HepG2 (cell line): Measurements from ENCODE around the gene BCL11B. TPM values are rescaled to one million over a fixed set of nuclear protein-coding genes. Genes with fewer than 3 reads are reported as not detected.

Source experiments
- ATAC-seq: fragments of 200-7000 bp; cut with Tn5 transposase; 3 replicates; pipeline ENCODE4 v1.9.1; 2020; ENCODE audit warnings: mild to moderate bottlenecking, moderate library complexity
- BruUV-seq: library from RNA; stranded (reverse); fragments of 400-500 nt; replicated peaks from 2 replicates; lab custom pipeline; 2021; lab: Mats Ljungman, UMichigan
- CTCF ChIA-PET: fragments of 300-600 bp; formaldehyde crosslinking; extraction: SDS; loops from one replicate; lab custom pipeline; 2021; ENCODE audit warnings: low total read pairs, inconsistent platforms, low intra/inter-chr PET ratio; lab: Yijun Ruan, JAX
- POLR2A ChIA-PET: fragments of 350-600 bp; sonication (Branson Sonifier 250); formaldehyde crosslinking; loops from one replicate; lab custom pipeline; 2020; ENCODE audit warnings: antibody characterized with exemption, inconsistent platforms; lab: Yijun Ruan, JAX
- DNase-seq: peaks from one replicate; pipeline ENCODE4 v3.0.0-alpha.2; 2015; ENCODE audit warnings: low spot score
- FAIRE-seq: peaks from 3 replicates; lab custom pipeline; 2011; peaks lifted over from hg19 to GRCh38; lab: Jason Lieb, UNC
- H2AFZ ChIP-seq: one replicate; pipeline ENCODE4 v1.6.1; 2011; ENCODE audit warnings: low read length, inconsistent platforms
- H3K27ac ChIP-seq: fragments of 300-600 bp; 3 replicates; pipeline ENCODE4 v1.8.0; 2011; ENCODE audit warnings: mixed run types, mild to moderate bottlenecking, mixed read lengths, low read length, inconsistent platforms; ENCODE audit not compliant: insufficient read depth; ENCODE audit errors: extremely low read length
- H3K27me3 ChIP-seq, 2 experiments: fragments of 200-600 bp in 1 of 2; 2 replicates in 1 of 2; 3 replicates in 1 of 2; pipeline versions ENCODE4 v1.6.0 to v1.8.0; 2011; ENCODE audit warnings: low read length in 2 of 2, mild to moderate bottlenecking in 2 of 2, moderate library complexity in 2 of 2, inconsistent platforms in 1 of 2; ENCODE audit not compliant: insufficient read depth in 2 of 2, control insufficient read depth in 1 of 2
- H3K36me3 ChIP-seq, 2 experiments: fragments of 200-600 bp in 1 of 2; replicated peaks in 1 of 2; 2 replicates in 1 of 2; 3 replicates in 1 of 2; pipeline versions ENCODE4 v1.5.1 to v1.8.0; 2011; ENCODE audit warnings: low read length in 2 of 2, inconsistent platforms in 1 of 2; ENCODE audit not compliant: insufficient read depth in 2 of 2, control insufficient read depth in 1 of 2
- H3K4me1 ChIP-seq: 2 replicates; pipeline ENCODE4 v1.5.1; 2012; ENCODE audit warnings: low read length, inconsistent platforms; ENCODE audit not compliant: insufficient read depth
- H3K4me2 ChIP-seq: 2 replicates; pipeline ENCODE4 v1.6.0; 2011; ENCODE audit warnings: low read depth, low read length, inconsistent platforms
- H3K4me3 ChIP-seq, 3 experiments: fragments of 200-600 bp in 1 of 3; sonication (generic), shearing (Covaris generic) in 1 of 3; replicated peaks in 1 of 3; 2 replicates each; pipeline ENCODE4 v1.5.1; 2011 to 2016; ENCODE audit warnings: low read length in 3 of 3, inconsistent platforms in 2 of 3, low read depth in 2 of 3, mild to moderate bottlenecking in 2 of 3, control low read depth in 1 of 3, mixed read lengths in 1 of 3; ENCODE audit not compliant: insufficient read depth in 1 of 3
- H3K79me2 ChIP-seq: one replicate; pipeline ENCODE4 v1.6.1; 2011; ENCODE audit warnings: low read length, inconsistent platforms; ENCODE audit not compliant: insufficient read depth
- H3K9ac ChIP-seq: 2 replicates; pipeline ENCODE4 v1.6.0; 2011; ENCODE audit warnings: mild to moderate bottlenecking, low read depth, low read length, inconsistent platforms; ENCODE audit not compliant: insufficient read depth
- H3K9me3 ChIP-seq: 2 replicates; pipeline ENCODE4 v1.5.1; 2012; ENCODE audit warnings: mild to moderate bottlenecking, low read length
- H4K20me1 ChIP-seq: 2 replicates; pipeline ENCODE4 v1.6.0; 2011; ENCODE audit warnings: inconsistent platforms, mild to moderate bottlenecking, low read length, moderate library complexity; ENCODE audit not compliant: insufficient read depth
- BATF2 ChIP-seq: sonication (generic); formaldehyde crosslinking; IDR thresholded peaks from 2 replicates; pipeline ENCODE4 v1.8.0; 2022; ENCODE audit warnings: mild to moderate bottlenecking, missing genetic modification reagents, moderate library complexity
- CREB1 ChIP-seq, 2 experiments: fragments of 450-650 bp in 1 of 2; IDR thresholded peaks; 2 replicates each; pipeline ENCODE4 v1.6.1; 2016 to 2017; ENCODE audit warnings: control low read depth in 1 of 2, mild to moderate bottlenecking in 1 of 2, missing compliant biosample characterization in 1 of 2, missing genetic modification characterization in 1 of 2
- ELF1 ChIP-seq: sonication (generic); formaldehyde crosslinking; IDR thresholded peaks from 2 replicates; pipeline ENCODE4 v1.4.0; 2020; ENCODE audit warnings: missing genetic modification reagents
- ETV5 ChIP-seq: IDR thresholded peaks from 2 replicates; pipeline ENCODE4 v1.6.1; 2018; ENCODE audit warnings: missing biosample characterization, missing genetic modification reagents, inconsistent platforms, borderline replicate concordance
- NFATC3 ChIP-seq: sonication (generic); formaldehyde crosslinking; IDR thresholded peaks from 2 replicates; pipeline ENCODE4 v1.5.1; 2020; ENCODE audit warnings: mild to moderate bottlenecking, missing genetic modification reagents
- PATZ1 ChIP-seq: sonication (generic); formaldehyde crosslinking; IDR thresholded peaks from 2 replicates; pipeline ENCODE4 v1.4.0; 2020; ENCODE audit warnings: missing genetic modification reagents
- RORA ChIP-seq: sonication (generic); formaldehyde crosslinking; IDR thresholded peaks from 2 replicates; pipeline ENCODE4 v1.5.0; 2020; ENCODE audit warnings: mild to moderate bottlenecking, missing genetic modification reagents, moderate library complexity
- RXRB ChIP-seq: IDR thresholded peaks from 2 replicates; pipeline ENCODE4 v1.6.1; 2016; ENCODE audit warnings: borderline replicate concordance, missing genetic modification reagents, missing compliant biosample characterization
- XBP1 ChIP-seq: sonication (generic); formaldehyde crosslinking; IDR thresholded peaks from 2 replicates; pipeline ENCODE4 v1.5.0; 2020; ENCODE audit warnings: missing genetic modification reagents
- ZNF33B ChIP-seq: sonication (generic); formaldehyde crosslinking; IDR thresholded peaks from 2 replicates; pipeline ENCODE4 v1.5.1; 2020; ENCODE audit warnings: mild to moderate bottlenecking, missing genetic modification reagents
- ZNF431 ChIP-seq: sonication (generic); formaldehyde crosslinking; IDR thresholded peaks from 2 replicates; pipeline ENCODE4 v1.9.0; 2022; ENCODE audit warnings: missing genetic modification reagents, low read depth, mild to moderate bottlenecking, borderline replicate concordance
- ZNF558 ChIP-seq: sonication (generic); formaldehyde crosslinking; IDR thresholded peaks from 2 replicates; pipeline ENCODE4 v1.9.0; 2022; ENCODE audit warnings: mild to moderate bottlenecking, missing genetic modification reagents, borderline replicate concordance
- ZNF737 ChIP-seq: sonication (generic); formaldehyde crosslinking; IDR thresholded peaks from 2 replicates; pipeline ENCODE4 v1.5.0; 2020; ENCODE audit warnings: missing genetic modification reagents, mild to moderate bottlenecking, borderline replicate concordance
- ZSCAN12 ChIP-seq: sonication (generic); formaldehyde crosslinking; IDR thresholded peaks from 2 replicates; pipeline ENCODE4 v1.9.0; 2021; ENCODE audit warnings: mild to moderate bottlenecking, missing genetic modification reagents
- WGBS: methylation state at CpG from one replicate; pipeline ENCODE4 v1.1.6; 2017; ENCODE audit warnings: low lambda C conversion rate; 5-methylcytosine and 5-hydroxymethylcytosine counted together
- in situ Hi-C: cut with HindIII; loops from 2 replicates; pipeline ENCODE4 v1.10.0; 2017; ENCODE audit warnings: low pct_unique_long_range_greater_than_20kb; ENCODE audit not compliant: extremely low pct_ligation_motif_present
- intact Hi-C: fragments of 100-400 bp; cut with micrococcal nuclease; formaldehyde crosslinking; loops from one replicate; pipeline ENCODE4 v1.10.0; 2022; ENCODE audit not compliant: unreplicated experiment
- polyA plus RNA-seq, 8 experiments: library from polyadenylated mRNA; depleted of rRNA in 3 of 8; stranded (reverse) in 7 of 8; unstranded in 1 of 8; fragments of >200 nt; fragmentation: Illumina TruSeq in 4 of 8; extraction: Trizol in 4 of 8; gene quantifications; 2 replicates each; pipeline versions ENCODE4 v1.2.1 to v1.2.3, GENCODE V29; 2011 to 2016; ENCODE audit warnings: low read depth in 4 of 8, missing spikeins in 1 of 8, mixed read lengths in 1 of 8; ENCODE audit not compliant: insufficient read depth in 1 of 8
- total RNA-seq, 5 experiments: library from RNA; depleted of rRNA; stranded (reverse); fragments of >200 nt; fragmentation: Illumina TruSeq; extraction: Trizol; gene quantifications; 2 replicates each; pipeline ENCODE4 v1.2.3, GENCODE V29; 2016; ENCODE audit warnings: low read depth in 1 of 5

The BCL11B gene
- total and polyA plus RNA-seq, 2 of the 13 experiments (the other 11 are each of a cell fraction or from before 2014, with no cell fraction given), result not detected

- intact Hi-C loops (no loop called here), in situ Hi-C loops (no loop called here)
- ATAC-seq (no peak), FAIRE-seq (no peak), DNase-seq (no peak)
- Histone ChIP-seq H2AFZ (no peak overlapping the region), H3K4me3 (no peak overlapping the region), H4K20me1 (no peaks in the 10 kb centered on the region), H3K4me2 (no peak overlapping the region), H3K27me3 (peaks cover 0 to 6% of the 10 kb centered on the region in 2 experiments; a peak in 1 of 5 replicates), H3K79me2 (no peaks in the 10 kb centered on the region), H3K4me1 (no peaks in the 10 kb centered on the region), H3K27ac (no peak overlapping the region), H3K36me3 (no peaks in the 10 kb centered on the region), H3K9ac (no peak overlapping the region), H3K9me3 (no peaks in the 10 kb centered on the region)
- BruUV-seq, result no TSS peak
- ChIA-PET POLR2A (no interaction called here), CTCF (no interaction called here)
- 0% methylated on average over 3 of the region's 8 CpGs for WGBS
- no peak for TF ChIP-seq PATZ1 (CRISPR knock-in tag)
- TF ChIP-seq ELF1 (CRISPR knock-in tag), result no peak
- TF ChIP-seq RXRB, result no peak
- no peak for TF ChIP-seq ZNF431 (CRISPR knock-in tag)
Observed at GRCh38 chr14:99157676-99158075, 114.3 kb downstream of the BCL11B start.

- Histone ChIP-seq H3K27ac (no peak overlapping the region), H3K4me1 (no peaks in the 10 kb centered on the region), H4K20me1 (no peaks in the 10 kb centered on the region), H3K9me3 (no peaks in the 10 kb centered on the region), H3K27me3 (peaks cover 0 to 6% of the 10 kb centered on the region in 2 experiments; a peak in 1 of 5 replicates), H3K4me3 (no peak overlapping the region), H3K4me2 (no peak overlapping the region), H3K9ac (no peak overlapping the region), H2AFZ (no peak overlapping the region), H3K36me3 (no peaks in the 10 kb centered on the region), H3K79me2 (no peaks in the 10 kb centered on the region)
- in situ Hi-C loops (no loop called here), intact Hi-C loops (no loop called here)
- ChIA-PET POLR2A (no interaction called here), CTCF (no interaction called here)
- FAIRE-seq, result no peak
- 51% methylated on average over 8 of the region's 8 CpGs for WGBS
- BruUV-seq, result no TSS peak
- no peak for DNase-seq
- no peak for ATAC-seq
- TF ChIP-seq XBP1 (CRISPR knock-in tag) (no peak), ETV5 (no peak), NFATC3 (no peak), BATF2 (CRISPR knock-in tag) (no peak), ZNF737 (CRISPR knock-in tag) (no peak), RORA (CRISPR knock-in tag) (no peak), ZNF33B (CRISPR knock-in tag) (no peak), ZNF558 (CRISPR knock-in tag) (no peak), CREB1 (IDR thresholded peaks at IDR 0.05) (no peak), CREB1 (CRISPR knock-in tag; IDR thresholded peaks at IDR 0.05) (no peak), ZSCAN12 (CRISPR knock-in tag) (no peak)
Observed at GRCh38 chr14:99157246-99157645, 114.8 kb downstream of the BCL11B start.
